Measurements from ENCODE around the gene APMAP. TPM values are rescaled to one million over a fixed set of nuclear protein-coding genes. Genes with fewer than 3 reads are reported as not detected.

Gene APMAP
- total and polyA plus RNA-seq, 10 of the 15 experiments (the other 5 are each of a cell fraction or from before 2014, with no cell fraction given), result 12.1 to 60.2 (median 32.7) TPM

DNA sequence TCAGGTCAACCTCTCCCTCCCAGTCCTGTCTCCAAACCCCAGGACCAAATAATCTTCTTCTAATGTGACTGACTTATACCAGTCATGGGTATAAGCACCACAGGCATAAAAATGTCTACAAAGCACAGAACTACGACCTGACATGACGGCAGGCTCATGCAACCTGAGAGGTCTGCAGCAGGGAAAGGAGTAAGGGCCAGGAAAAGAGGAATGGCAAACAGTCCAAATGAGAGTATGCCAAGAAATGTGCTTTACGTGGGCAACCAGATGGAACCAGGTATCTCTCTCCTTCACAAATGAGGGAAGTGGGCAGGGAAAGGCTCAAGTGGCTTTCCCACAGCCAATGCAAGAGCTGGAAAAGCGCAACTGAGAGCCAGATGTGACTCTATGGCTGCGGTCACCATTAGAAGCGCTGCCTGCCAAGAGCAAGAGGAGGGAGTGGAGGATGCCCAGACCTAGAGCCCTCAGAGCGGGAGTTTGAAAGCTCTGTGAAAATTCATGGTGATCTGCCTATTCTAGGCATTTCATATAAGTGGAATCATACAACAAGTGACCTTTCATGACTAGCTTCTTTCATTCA is 6.0 kb downstream of the APMAP start:
- no peak for TF ChIP-seq TCF12 (IDR thresholded peaks at IDR 0.05; ENCODE audit: low read depth, low read length)
- TF ChIP-seq, protein P1, sequence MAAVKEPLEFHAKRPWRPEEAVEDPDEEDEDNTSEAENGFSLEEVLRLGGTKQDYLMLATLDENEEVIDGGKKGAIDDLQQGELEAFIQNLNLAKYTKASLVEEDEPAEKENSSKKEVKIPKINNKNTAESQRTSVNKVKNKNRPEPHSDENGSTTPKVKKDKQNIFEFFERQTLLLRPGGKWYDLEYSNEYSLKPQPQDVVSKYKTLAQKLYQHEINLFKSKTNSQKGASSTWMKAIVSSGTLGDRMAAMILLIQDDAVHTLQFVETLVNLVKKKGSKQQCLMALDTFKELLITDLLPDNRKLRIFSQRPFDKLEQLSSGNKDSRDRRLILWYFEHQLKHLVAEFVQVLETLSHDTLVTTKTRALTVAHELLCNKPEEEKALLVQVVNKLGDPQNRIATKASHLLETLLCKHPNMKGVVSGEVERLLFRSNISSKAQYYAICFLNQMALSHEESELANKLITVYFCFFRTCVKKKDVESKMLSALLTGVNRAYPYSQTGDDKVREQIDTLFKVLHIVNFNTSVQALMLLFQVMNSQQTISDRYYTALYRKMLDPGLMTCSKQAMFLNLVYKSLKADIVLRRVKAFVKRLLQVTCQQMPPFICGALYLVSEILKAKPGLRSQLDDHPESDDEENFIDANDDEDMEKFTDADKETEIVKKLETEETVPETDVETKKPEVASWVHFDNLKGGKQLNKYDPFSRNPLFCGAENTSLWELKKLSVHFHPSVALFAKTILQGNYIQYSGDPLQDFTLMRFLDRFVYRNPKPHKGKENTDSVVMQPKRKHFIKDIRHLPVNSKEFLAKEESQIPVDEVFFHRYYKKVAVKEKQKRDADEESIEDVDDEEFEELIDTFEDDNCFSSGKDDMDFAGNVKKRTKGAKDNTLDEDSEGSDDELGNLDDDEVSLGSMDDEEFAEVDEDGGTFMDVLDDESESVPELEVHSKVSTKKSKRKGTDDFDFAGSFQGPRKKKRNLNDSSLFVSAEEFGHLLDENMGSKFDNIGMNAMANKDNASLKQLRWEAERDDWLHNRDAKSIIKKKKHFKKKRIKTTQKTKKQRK (IDR thresholded peaks at IDR 0.05; ENCODE audit: low read depth, low read length), result no peak
- no peak for TF ChIP-seq YBX1 (IDR thresholded peaks at IDR 0.05)
- TF ChIP-seq EZH2 (IDR thresholded peaks at IDR 0.05; ENCODE audit: borderline replicate concordance, control insufficient read depth, low read depth, low read length), result no peak
- no peak for TF ChIP-seq ZSCAN29 (IDR thresholded peaks at IDR 0.05)
- TF ChIP-seq BMI1 (IDR thresholded peaks at IDR 0.05; ENCODE audit: borderline replicate concordance), result no peak
- TF ChIP-seq FOXK2 (IDR thresholded peaks at IDR 0.05), result no peak
- no peak for TF ChIP-seq JUND (IDR thresholded peaks at IDR 0.05; ENCODE audit: low read depth, low read length)
- TF ChIP-seq ZNF384 (IDR thresholded peaks at IDR 0.05; ENCODE audit: borderline replicate concordance, low read depth, low read length), result no peak
- TF ChIP-seq JUNB (IDR thresholded peaks at IDR 0.05), result no peak
- no peak for TF ChIP-seq ATF7 (IDR thresholded peaks at IDR 0.05; ENCODE audit: low read depth)
- in situ Hi-C loops (cut with MboI), result no loop called here
- H3K4me3 ChIP-seq, result no peak overlapping the region
- ChIA-PET RAD21 (ENCODE audit: unreplicated experiment) (no interaction called here), POLR2A (no interaction called here), CTCF (interaction anchor here (1.4 kb wide), 1 partner anchor 79 kb away, joined by 6 read pairs; no protein-coding TSS in a partner anchor), SMC1A (ENCODE audit: uncharacterized antibody, unreplicated experiment) (interaction anchor here (0.5 to 1.9 kb wide), 3 partner anchors 8 to 1647 kb away, joined by 3 to 5 read pairs (median 3); no protein-coding TSS in a partner anchor)
- intact Hi-C loops (cut with micrococcal nuclease; ENCODE audit: unreplicated experiment), result no loop called here
- H3K27ac ChIP-seq (ENCODE audit: control insufficient read depth, insufficient read depth), result no peak overlapping the region
- WGBS (ENCODE audit: insufficient coverage, insufficient replicate concordance, low lambda C conversion rate, missing lambda C conversion rate), result 98% methylated on average over 7 of the region's 7 CpGs
- H3K4me1 ChIP-seq (ENCODE audit: control insufficient read depth, insufficient read depth, low read length), result peaks cover 7% of the 10 kb centered on the region; the same call in 1 of the 2 replicates
- peaks cover 0 to 2% of the 10 kb centered on the region in 2 experiments; a peak in 3 of 4 replicates for H3K36me3 ChIP-seq (ENCODE audit: control insufficient read depth in 2 of 2, insufficient read depth in 2 of 2, low read length in 1 of 2)
- no peak overlapping the region for H3K4me2 ChIP-seq (ENCODE audit: control insufficient read depth, insufficient read depth)
- BruUV-seq (replicated peaks), result no TSS peak
- H4K20me1 ChIP-seq (ENCODE audit: control insufficient read depth, insufficient read depth), result no peaks in the 10 kb centered on the region
- no peak for DNase-seq (ENCODE audit: low read depth, low spot score)
- no peak for FAIRE-seq
- no peak for ATAC-seq
- H3K79me2 ChIP-seq (ENCODE audit: control insufficient read depth, insufficient read depth, low read length), result peaks cover 32% of the 10 kb centered on the region
- no peaks in the 10 kb centered on the region; the same call in 2 of the 3 replicates for H3K9me3 ChIP-seq (replicated peaks; ENCODE audit: control insufficient read depth, insufficient read depth, low read length)
- no peak overlapping the region for H2AFZ ChIP-seq (ENCODE audit: control insufficient read depth, low read depth, low read length)
- no peak overlapping the region for H3K9ac ChIP-seq (ENCODE audit: control insufficient read depth, insufficient read depth, low read length)
- no peaks in the 10 kb centered on the region for H3K27me3 ChIP-seq (replicated peaks in 1 of 2; ENCODE audit: control insufficient read depth in 2 of 2, insufficient read depth in 2 of 2, low read length in 1 of 2)
